GM21447 (cell line): Measurements from ENCODE around the gene R3HDM1.
"Not testable (repeated sequence)": the region's sequence is repeated elsewhere in the genome, so short reads cannot be mapped to it uniquely, and the experiment has no call there.

Source experiments
- ATAC-seq: cut with Tn5 transposase; IDR thresholded peaks from one replicate; pipeline ENCODE4 v1.9.1; 2021; ENCODE audit not compliant: unreplicated experiment

R3HDM1 gene

GRCh38 chr2:135704075-135704474 lies 172.8 kb downstream of the R3HDM1 start:
- ATAC-seq: not testable (repeated sequence)

GRCh38 chr2:135708159-135708558 lies 176.9 kb downstream of the R3HDM1 start:
- ATAC-seq: no peak

GRCh38 chr2:135709992-135710391 lies 178.7 kb downstream of the R3HDM1 start:
- ATAC-seq: no peak

- ATAC-seq: not testable (repeated sequence)
Observed at GRCh38 chr2:135715086-135715485, 183.8 kb downstream of the R3HDM1 start.

- ATAC-seq: no peak
Observed at GRCh38 chr2:135728064-135728743, 196.9 kb downstream of the R3HDM1 start.

- ATAC-seq: no peak
Observed at GRCh38 chr2:135732561-135732960, 201.3 kb downstream of the R3HDM1 start.

- no peak for ATAC-seq
Observed at GRCh38 chr2:135733045-135733444, 201.8 kb downstream of the R3HDM1 start.

- ATAC-seq: no peak
Observed at GRCh38 chr2:135736546-135736945, 205.3 kb downstream of the R3HDM1 start.

GRCh38 chr2:135740206-135740605 lies 208.9 kb downstream of the R3HDM1 start:
- ATAC-seq: no peak

- ATAC-seq: no peak
Observed at GRCh38 chr2:135741043-135741394, 209.7 kb downstream of the R3HDM1 start.

- peak; percentile 82 for ATAC-seq
Observed at GRCh38 chr2:135741395-135742324, 210.4 kb downstream of the R3HDM1 start, which contains the start of gene UBXN4. UBXN4 (plus strand) TSS chr2:135741855; CDS start chr2:135741930, 75 bp downstream.

- peak; percentile 26 for ATAC-seq
Observed at GRCh38 chr2:135742325-135742757, 211.1 kb downstream of the R3HDM1 start.

GRCh38 chr2:135743860-135744259 lies 212.6 kb downstream of the R3HDM1 start:
- no peak for ATAC-seq

GRCh38 chr2:135744760-135745314 lies 213.6 kb downstream of the R3HDM1 start:
- no peak for ATAC-seq

GRCh38 chr2:135745545-135745944 lies 214.3 kb downstream of the R3HDM1 start:
- no peak for ATAC-seq

GRCh38 chr2:135755573-135755972 lies 224.3 kb downstream of the R3HDM1 start:
- ATAC-seq: no peak

- no peak for ATAC-seq
Observed at GRCh38 chr2:135756692-135757091, 225.4 kb downstream of the R3HDM1 start.

- ATAC-seq: no peak
Observed at GRCh38 chr2:135762022-135762421, 230.7 kb downstream of the R3HDM1 start.

- ATAC-seq: no peak
Observed at GRCh38 chr2:135762530-135762929, 231.2 kb downstream of the R3HDM1 start.

GRCh38 chr2:135768863-135769262 lies 237.6 kb downstream of the R3HDM1 start:
- no peak for ATAC-seq

GRCh38 chr2:135773319-135773718 lies 242.0 kb downstream of the R3HDM1 start:
- no peak for ATAC-seq

GRCh38 chr2:135773917-135774316 lies 242.6 kb downstream of the R3HDM1 start:
- ATAC-seq: no peak
